Renal pelvis (tissue), 12 donors: ENCODE measurements around the gene ZFPL1. TPM values are rescaled to one million over a fixed set of nuclear protein-coding genes. Genes with fewer than 3 reads are reported as not detected.
A peak's percentile ranks its signal among the peaks of the same experiment; 100 is the strongest.

Source experiments
- DNase-seq: peaks from one replicate; pipeline ENCODE4 v3.0.0-alpha.2; 2013
- long read RNA-seq, 16 experiments: transcript quantifications; one replicate each; lab custom pipeline, GENCODE V29; 2026
- polyA plus RNA-seq, 3 donors: library from polyadenylated mRNA; unstranded; fragments of 120-200 nt; gene quantifications; one replicate each; pipeline ENCODE4 v1.2.1, GENCODE V29; 2013; ENCODE audit not compliant: insufficient read length in 3 of 3

The ZFPL1 gene
- 10 to 100 TPM; 30.4 to 37.1 (median 35.4) TPM for polyA plus RNA-seq
- long read RNA-seq, donor 1, transcript ZFPL1-201 (8 exons, 1,371 nt) = major isoform, 8 of 10 reads
- long read RNA-seq, donor 1, partial matches to known transcripts = 0 of 10 reads
- long read RNA-seq, donor 1, other reads (novel, unspliced or antisense) = 0 of 10 reads
- long read RNA-seq, donor 2, transcript ZFPL1-201 (8 exons, 1,371 nt) = major isoform, 9 of 14 reads
- long read RNA-seq, donor 2, partial matches to known transcripts = 0 of 14 reads
- long read RNA-seq, donor 2, other reads (novel, unspliced or antisense) = 0 of 14 reads
- long read RNA-seq, donor 3, transcript ZFPL1-201 (8 exons, 1,371 nt) = major isoform, 12 of 16 reads
- long read RNA-seq, donor 3, partial matches to known transcripts = 0 of 16 reads
- long read RNA-seq, donor 3, other reads (novel, unspliced or antisense) = 0 of 16 reads
- long read RNA-seq, donor 4, transcript ZFPL1-201 (8 exons, 1,371 nt) = major isoform, 9 of 12 reads
- long read RNA-seq, donor 4, partial matches to known transcripts = 0 of 12 reads
- long read RNA-seq, donor 4, other reads (novel, unspliced or antisense) = 0 of 12 reads
- long read RNA-seq, donor 5, transcript ZFPL1-201 (8 exons, 1,371 nt) = major isoform, 9 of 10 reads
- long read RNA-seq, donor 5, partial matches to known transcripts = 0 of 10 reads
- long read RNA-seq, donor 5, other reads (novel, unspliced or antisense) = 0 of 10 reads
- long read RNA-seq, donor 6, transcript ZFPL1-201 (8 exons, 1,371 nt) = major isoform, 7 of 11 reads
- long read RNA-seq, donor 6, partial matches to known transcripts = 0 of 11 reads
- long read RNA-seq, donor 6, other reads (novel, unspliced or antisense) = 0 of 11 reads
- long read RNA-seq, donor 7, transcript ZFPL1-201 (8 exons, 1,371 nt) = major isoform, 8 of 28 reads
- long read RNA-seq, donor 7, partial matches to known transcripts = 16 of 28 reads
- long read RNA-seq, donor 7, other reads (novel, unspliced or antisense) = 0 of 28 reads
- long read RNA-seq, donor 8, partial matches to known transcripts = 0 of 5 reads
- long read RNA-seq, donor 8, other reads (novel, unspliced or antisense) = 0 of 5 reads
- long read RNA-seq, donor 9, transcript ZFPL1-201 (8 exons, 1,371 nt) = major isoform, 13 of 19 reads
- long read RNA-seq, donor 9, transcript ZFPL1-203 (2 exons, 478 nt) = minor isoform, 5 of 19 reads
- long read RNA-seq, donor 9, partial matches to known transcripts = 0 of 19 reads
- long read RNA-seq, donor 9, other reads (novel, unspliced or antisense) = 0 of 19 reads
- long read RNA-seq, donor 10, transcript ZFPL1-201 (8 exons, 1,371 nt) = major isoform, 12 of 21 reads
- long read RNA-seq, donor 10, partial matches to known transcripts = 5 of 21 reads
- long read RNA-seq, donor 10, other reads (novel, unspliced or antisense) = 0 of 21 reads
- long read RNA-seq, donor 11, transcript ZFPL1-201 (8 exons, 1,371 nt) = major isoform, 7 of 11 reads
- long read RNA-seq, donor 11, partial matches to known transcripts = 0 of 11 reads
- long read RNA-seq, donor 11, other reads (novel, unspliced or antisense) = 0 of 11 reads
- long read RNA-seq, donor 12, transcript ZFPL1-201 (8 exons, 1,371 nt) = major isoform, 12 of 20 reads
- long read RNA-seq, donor 12, partial matches to known transcripts = 0 of 20 reads
- long read RNA-seq, donor 12, other reads (novel, unspliced or antisense) = 0 of 20 reads
- long read RNA-seq, donor 13, partial matches to known transcripts = 9 of 14 reads
- long read RNA-seq, donor 13, other reads (novel, unspliced or antisense) = 0 of 14 reads
- long read RNA-seq, donor 14 = 0 reads
- long read RNA-seq, donor 15, transcript ZFPL1-201 (8 exons, 1,371 nt) = major isoform, 15 of 20 reads
- long read RNA-seq, donor 15, partial matches to known transcripts = 0 of 20 reads
- long read RNA-seq, donor 15, other reads (novel, unspliced or antisense) = 0 of 20 reads
- long read RNA-seq, donor 16, transcript ZFPL1-201 (8 exons, 1,371 nt) = major isoform, 12 of 22 reads
- long read RNA-seq, donor 16, partial matches to known transcripts = 5 of 22 reads
- long read RNA-seq, donor 16, other reads (novel, unspliced or antisense) = 0 of 22 reads

DNA sequence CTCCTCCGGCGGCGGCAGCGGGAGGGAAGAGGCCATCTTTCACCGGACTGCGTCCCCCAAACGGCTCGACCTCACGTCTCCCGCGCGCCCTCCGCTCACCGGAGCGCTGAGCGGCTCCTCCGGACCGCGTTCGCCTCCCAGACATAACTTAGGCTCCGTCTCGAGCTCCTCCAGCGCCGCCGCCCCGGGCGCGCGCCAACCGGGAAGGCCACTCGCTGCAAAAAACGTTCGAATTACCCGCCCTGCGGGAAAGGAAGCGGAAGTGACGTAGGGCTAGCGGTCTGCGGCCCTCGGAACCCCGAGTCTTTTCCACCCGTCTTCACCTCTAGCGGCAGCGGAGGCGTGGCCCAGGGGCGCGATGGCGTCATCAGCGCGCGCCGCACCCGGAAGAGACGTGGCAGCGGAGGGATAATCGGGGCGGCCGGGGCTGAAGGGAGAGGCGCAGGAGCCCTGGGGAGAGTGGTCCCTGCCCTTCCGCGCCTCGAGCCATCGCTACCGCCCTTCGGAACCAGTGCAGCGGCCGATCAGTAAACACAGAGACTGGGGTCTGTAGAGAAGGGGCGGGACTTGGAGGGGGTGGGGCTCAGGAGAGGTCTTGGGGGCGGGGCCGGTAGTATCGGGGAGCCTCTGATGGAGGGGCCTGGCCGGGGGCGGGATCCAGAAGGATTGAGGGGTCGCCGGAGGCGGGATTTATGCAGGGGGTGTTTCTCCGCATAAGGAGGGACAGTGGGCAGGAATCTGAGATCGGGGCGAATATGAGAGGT, at the start of gene ZFPL1, which contains the start of gene CDCA5:
TSS of gene ZFPL1 (plus strand) at position 389 of the 764 bp plus-strand sequence. CDS start 477 bp downstream, outside the sequence.
TSS of gene CDCA5 (minus strand) at position 207 of the 764 bp plus-strand sequence. CDS start at position 145, 62 bp downstream.
- peak; percentile 95 for DNase-seq

DNA sequence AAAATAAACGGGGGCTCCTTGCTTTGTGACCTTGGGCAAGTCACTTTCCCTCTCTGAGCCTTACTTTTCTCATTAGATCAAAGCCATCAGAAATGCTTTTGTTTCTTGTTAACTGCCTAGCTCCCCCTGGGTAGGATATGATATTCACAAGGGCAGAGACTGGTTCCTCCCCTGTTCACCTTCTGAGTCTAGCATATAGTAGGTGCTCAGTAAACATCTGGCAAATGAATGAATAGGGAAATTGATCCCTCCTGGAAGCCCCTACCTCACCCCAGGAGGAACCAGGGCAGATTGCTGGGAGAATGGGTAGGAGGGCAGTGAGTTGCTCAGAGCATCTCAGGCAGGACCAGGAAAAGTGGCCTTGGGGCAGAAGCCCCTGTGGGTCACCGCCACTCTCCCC, 49.6 kb upstream of the ZFPL1 start:
- DNase-seq = no peak

- no peak for DNase-seq
Observed at GRCh38 chr11:65035579-65035978, 48.4 kb upstream of the ZFPL1 start.

DNA sequence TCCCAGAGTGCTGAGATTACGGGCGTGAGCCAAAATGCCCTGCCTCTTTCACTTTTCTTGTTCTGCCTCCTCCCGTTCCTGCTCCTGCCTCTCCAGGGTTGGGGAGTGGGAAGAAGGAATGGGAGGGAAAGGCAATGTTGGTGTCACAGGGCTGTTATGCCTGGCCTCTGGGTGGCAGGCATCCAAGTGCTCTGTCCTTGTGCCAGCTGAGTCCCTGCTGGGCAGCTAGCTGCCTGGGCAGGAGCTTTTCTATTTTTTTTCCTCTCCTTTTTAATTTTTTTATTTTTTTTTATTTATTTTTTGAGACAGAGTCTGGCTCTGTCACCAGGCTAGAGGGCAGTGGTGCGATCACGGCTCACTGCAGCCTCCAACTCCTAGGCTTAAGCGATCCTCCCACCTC, 47.1 kb upstream of the ZFPL1 start:
- no peak for DNase-seq

GRCh38 chr11:65040520-65040846, 43.5 kb upstream of the ZFPL1 start:
- no peak for DNase-seq

DNA sequence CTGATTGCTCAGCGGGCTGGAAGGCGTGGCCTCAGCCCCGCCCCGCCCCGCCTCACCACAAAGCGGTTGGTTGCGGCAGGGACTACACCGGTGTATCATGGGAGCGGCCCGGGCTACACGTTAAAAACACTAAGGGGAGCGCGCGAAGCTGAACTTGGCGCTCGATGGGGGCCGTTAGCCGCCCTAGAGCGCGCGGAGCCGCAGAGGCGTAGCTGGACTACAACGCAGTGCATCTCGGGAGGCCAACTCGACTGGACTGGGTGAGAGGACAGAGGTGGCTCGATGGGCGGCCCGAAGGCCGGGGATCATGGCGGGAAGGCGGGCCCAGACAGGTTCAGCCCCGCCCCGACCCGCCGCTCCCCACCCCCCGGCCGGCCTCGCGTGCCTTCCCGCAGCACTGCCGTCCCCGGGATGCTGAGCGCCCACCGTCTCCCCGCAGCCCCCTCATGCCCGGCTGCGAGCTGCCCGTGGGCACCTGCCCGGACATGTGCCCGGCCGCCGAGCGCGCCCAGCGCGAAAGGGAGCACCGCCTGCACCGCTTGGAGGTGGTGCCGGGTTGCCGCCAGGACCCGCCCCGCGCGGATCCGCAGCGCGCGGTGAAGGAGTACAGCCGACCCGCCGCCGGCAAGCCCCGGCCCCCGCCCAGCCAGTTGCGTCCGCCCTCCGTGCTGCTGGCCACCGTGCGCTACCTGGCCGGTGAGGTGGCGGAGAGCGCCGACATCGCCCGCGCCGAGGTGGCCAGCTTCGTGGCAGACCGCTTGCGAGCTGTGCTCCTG, 43.0 kb upstream of the ZFPL1 start, which contains the start of gene SAC3D1:
TSS of gene SAC3D1 (plus strand) at position 364 of the 776 bp plus-strand sequence. CDS start at position 447, 83 bp downstream.
- peak; percentile 93 for DNase-seq

DNA sequence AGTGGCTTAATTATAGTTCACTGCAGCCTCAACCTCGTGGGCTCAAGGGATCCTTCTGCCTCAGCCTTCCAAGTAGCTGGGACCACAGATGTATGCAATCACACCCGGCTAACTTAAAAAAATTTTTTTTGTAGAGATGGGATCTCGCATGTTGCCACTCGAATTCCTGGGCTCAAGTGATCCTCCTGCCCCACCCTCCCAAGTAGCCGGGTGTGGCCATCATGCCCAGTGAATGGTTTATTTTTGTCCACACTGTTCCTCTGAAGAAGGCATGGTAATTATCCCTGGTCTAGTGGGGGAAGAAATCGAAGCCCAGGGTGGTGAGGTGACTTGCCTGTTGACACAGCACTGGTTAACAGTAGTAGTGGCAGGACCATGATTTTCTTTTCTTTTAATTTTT, 41.1 kb upstream of the ZFPL1 start:
- no peak for DNase-seq

- no peak for DNase-seq
Observed at GRCh38 chr11:65043881-65044501, 40.0 kb upstream of the ZFPL1 start.

GRCh38 chr11:65045061-65045460, 39.0 kb upstream of the ZFPL1 start:
- DNase-seq = no peak

DNA sequence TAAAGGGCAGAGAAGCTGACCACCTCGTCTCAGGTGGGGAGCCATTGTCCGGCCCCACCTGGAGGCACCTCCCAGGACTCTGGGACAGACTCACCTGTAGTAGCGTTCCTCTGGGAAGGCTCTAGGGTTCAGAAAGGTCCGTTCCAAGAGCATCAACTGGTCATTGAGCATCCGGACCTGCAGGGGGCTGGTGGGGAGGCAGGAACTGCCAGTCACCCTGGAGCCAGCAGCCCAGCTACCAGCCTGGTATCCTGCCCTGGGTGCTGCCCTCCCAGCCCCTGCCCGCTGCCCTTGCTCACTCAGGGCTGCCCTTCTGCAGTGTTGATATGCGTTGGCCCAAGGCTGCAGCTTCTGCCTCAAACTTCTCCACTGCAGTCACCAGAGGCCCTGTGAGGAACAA, 38.3 kb upstream of the ZFPL1 start:
- no peak for DNase-seq

- no peak for DNase-seq
Observed at GRCh38 chr11:65047581-65048422, 36.2 kb upstream of the ZFPL1 start.

DNA sequence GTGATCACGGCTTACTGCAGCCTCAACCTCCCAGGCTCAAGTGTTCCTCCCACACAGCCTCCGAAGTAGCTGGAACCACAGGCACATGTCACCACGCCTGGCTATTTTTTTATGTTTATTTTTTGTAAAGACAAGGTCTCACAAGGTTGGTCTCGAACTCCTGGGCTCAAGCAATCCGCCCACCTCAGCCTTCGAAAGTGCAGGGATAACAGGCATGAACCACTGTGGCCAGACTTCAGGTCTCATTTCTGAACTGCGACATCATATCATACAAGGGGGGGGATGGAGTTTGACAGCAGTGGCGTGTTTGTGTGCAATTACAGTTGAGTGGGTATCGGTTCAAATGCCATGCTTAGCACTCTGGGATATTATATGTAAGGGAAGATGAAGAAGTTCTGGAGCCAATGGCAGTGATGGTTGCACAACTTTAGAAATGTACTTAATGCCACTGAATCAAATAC, 32.6 kb upstream of the ZFPL1 start:
- DNase-seq = no peak

DNA sequence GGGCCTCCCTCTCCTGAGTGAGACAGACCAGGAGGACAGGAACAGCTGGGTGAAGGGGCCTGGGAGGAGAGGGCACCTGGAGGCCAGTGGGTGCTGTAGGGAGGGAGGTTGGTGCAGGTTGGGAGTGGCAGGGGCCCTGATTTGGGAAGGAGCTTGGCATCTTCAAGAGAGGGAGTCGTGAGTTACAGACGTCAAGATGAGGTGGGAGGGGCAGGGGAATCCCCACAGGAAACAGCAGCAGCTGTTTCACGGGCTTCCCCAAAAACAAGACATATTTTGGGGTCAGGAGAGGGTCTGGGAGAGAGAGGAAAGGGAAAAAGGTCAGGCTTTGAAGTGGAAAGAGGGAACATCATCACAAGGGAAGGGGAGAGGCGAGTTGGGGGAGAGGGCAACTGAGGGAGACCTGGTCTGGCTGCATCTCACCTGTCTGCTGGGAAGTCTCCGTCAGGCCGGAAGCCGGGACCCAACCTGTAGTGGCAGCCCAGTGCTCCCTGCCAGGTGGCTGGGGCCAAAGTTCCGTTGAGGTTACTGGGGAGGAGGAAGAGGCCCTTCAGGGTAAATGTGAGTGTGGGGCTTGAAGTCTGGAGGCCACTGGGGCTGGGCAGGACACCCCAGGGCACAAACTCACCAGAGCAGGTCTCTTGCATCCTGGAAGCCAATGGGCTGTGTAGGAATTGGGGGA, 30.1 kb upstream of the ZFPL1 start:
- DNase-seq = no peak

DNA sequence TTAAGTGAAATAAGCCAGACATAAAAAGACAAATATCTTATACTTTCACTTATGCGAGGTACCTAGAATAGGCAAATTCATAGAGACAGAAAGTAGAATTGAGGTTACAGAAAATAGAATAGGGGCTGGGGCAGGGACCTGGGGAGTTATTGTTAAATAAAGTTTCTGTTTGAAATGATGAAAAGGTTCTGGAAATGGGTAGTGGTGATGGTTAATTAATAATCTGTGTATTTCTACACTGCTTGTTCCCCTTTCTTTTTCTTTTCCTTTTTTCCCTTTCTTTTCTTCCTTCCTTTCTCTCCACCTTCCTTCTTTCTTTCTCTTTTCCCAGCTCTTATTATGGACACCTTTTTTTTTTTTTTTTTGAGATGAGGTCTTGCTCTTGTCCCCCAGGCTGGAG, 28.5 kb upstream of the ZFPL1 start:
- no peak for DNase-seq

DNA sequence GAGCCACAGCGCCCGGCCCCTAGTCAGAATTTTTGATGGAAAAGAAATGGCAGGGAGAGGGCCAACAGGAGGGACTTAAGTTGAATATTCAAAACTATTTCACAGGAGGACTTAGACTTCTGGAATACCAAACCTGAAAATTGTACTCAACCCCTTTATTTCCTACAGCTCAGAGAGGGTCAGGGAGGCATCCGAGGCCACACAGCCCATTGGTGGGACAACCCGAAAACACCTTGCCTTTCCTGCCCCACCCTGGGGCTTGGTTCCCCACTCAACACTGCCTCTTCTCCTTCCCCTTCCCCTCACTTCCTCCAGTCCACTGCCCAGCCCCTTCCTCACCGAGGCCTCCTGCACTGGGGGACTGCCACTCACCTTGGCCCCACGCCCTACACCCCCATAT, 27.0 kb upstream of the ZFPL1 start:
- no peak for DNase-seq

DNA sequence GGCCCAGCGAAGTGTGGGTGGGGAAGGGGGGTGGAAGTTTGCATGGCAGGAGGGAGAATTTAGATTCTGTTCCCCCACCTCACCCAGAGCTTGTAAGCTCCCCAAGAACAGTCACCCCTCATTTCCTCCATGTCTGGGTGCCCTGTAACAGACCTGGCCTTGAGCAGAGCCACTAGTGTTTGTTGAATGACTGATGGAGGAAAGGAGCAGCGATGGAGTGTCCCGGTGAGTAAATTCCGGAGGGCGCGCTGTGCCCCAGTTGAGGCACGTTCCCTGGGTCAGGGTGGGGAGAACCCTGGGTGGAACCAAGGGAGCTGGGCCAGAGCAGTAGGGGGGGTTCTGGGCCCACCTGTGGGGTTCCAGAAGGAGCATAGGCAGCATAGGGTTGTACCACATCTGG, 26.5 kb upstream of the ZFPL1 start:
- no peak for DNase-seq
